Neural cell (in vitro differentiated cells): ENCODE measurements around the gene ZNF18.

ENCODE experiments used
- CTCF ChIP-seq: fragments of 450-650 bp; IDR thresholded peaks from 2 replicates; pipeline ENCODE4 v1.5.1; 2014; ENCODE audit warnings: antibody characterized with exemption, mild to moderate bottlenecking, moderate library complexity; ENCODE audit not compliant: poor library complexity, severe bottlenecking
- EP300 ChIP-seq: fragments of 450-650 bp; conservative IDR thresholded peaks from 2 replicates; pipeline ENCODE4 v1.6.1; 2014; ENCODE audit warnings: antibody characterized with exemption, mild to moderate bottlenecking, moderate library complexity; ENCODE audit not compliant: poor library complexity, severe bottlenecking
- EZH2 ChIP-seq: fragments of 200-600, 300-800 bp; shearing (Covaris generic), sonication (generic); IDR thresholded peaks from 2 replicates; pipeline ENCODE4 v1.6.1; 2014; ENCODE audit warnings: antibody characterized with exemption, low read length, borderline replicate concordance, mild to moderate bottlenecking; ENCODE audit not compliant: insufficient read depth, poor library complexity, severe bottlenecking
- POLR2AphosphoS5 ChIP-seq: IDR thresholded peaks from 2 replicates; pipeline ENCODE4 v1.6.1; 2012
- SMC3 ChIP-seq: fragments of 450-650 bp; conservative IDR thresholded peaks from 2 replicates; pipeline ENCODE4 v1.6.1; 2014; ENCODE audit warnings: antibody characterized with exemption, mild to moderate bottlenecking, moderate library complexity; ENCODE audit not compliant: poor library complexity
- TAF1 ChIP-seq: IDR thresholded peaks from 2 replicates; pipeline ENCODE4 v1.6.1; 2012; ENCODE audit warnings: low read depth

- no peak for TF ChIP-seq EZH2
- no peak for TF ChIP-seq EP300
- no peak for TF ChIP-seq TAF1
- TF ChIP-seq CTCF: no peak
- TF ChIP-seq SMC3: no peak
- no peak for TF ChIP-seq POLR2AphosphoS5
Observed at GRCh38 chr17:12027658-12028057, 30.4 kb upstream of the ZNF18 start.
